Calu3 (cell line): ENCODE data around the gene TK2. TPM values are rescaled to one million over a fixed set of nuclear protein-coding genes. Genes with fewer than 3 reads are reported as not detected.

ENCODE experiments used
- BruUV-seq: library from RNA; stranded (reverse); fragments of 400-500 nt; replicated peaks from 2 replicates; lab custom pipeline; 2021; lab: Mats Ljungman, UMichigan
- CTCF ChIA-PET: fragments of 300-600 bp; sonication (Branson Sonifier 250); formaldehyde crosslinking; loops from one replicate; lab custom pipeline; 2022; ENCODE audit warnings: antibody characterized with exemption; lab: Charles Lee
- DNase-seq: peaks from one replicate; pipeline ENCODE4 v3.0.0; 2022
- H3K27ac Mint-ChIP-seq: one replicate; pipeline ENCODE4 v1.8.0; 2022; ENCODE audit warnings: mixed read lengths; ENCODE audit not compliant: unreplicated experiment
- H3K27me3 Mint-ChIP-seq: one replicate; pipeline ENCODE4 v1.8.0; 2022; ENCODE audit warnings: mixed read lengths; ENCODE audit not compliant: unreplicated experiment
- H3K36me3 Mint-ChIP-seq: one replicate; pipeline ENCODE4 v1.8.0; 2022; ENCODE audit warnings: mild to moderate bottlenecking, moderate library complexity, mixed read lengths; ENCODE audit not compliant: insufficient read depth, unreplicated experiment
- H3K4me1 Mint-ChIP-seq: one replicate; pipeline ENCODE4 v1.8.0; 2022; ENCODE audit warnings: mild to moderate bottlenecking, low read depth, mixed read lengths; ENCODE audit not compliant: unreplicated experiment
- H3K4me3 Mint-ChIP-seq: one replicate; pipeline ENCODE4 v1.8.0; 2022; ENCODE audit warnings: mild to moderate bottlenecking, low read depth, moderate library complexity, mixed read lengths; ENCODE audit not compliant: unreplicated experiment
- H3K9me3 Mint-ChIP-seq: one replicate; pipeline ENCODE4 v1.8.0; 2022; ENCODE audit warnings: low read depth, mixed read lengths; ENCODE audit not compliant: unreplicated experiment
- intact Hi-C: fragments of 100-400 bp; cut with micrococcal nuclease; formaldehyde crosslinking; loops from one replicate; pipeline ENCODE4 v1.10.0; 2022; ENCODE audit not compliant: unreplicated experiment
- total RNA-seq: library from RNA; stranded (reverse); gene quantifications from 2 replicates; pipeline ENCODE4 v1.2.3, GENCODE V29; 2022
- TF ChIP-seq, protein P1 (sequence below): fragments of 200-600 bp; IDR thresholded peaks from one replicate; pipeline ENCODE4 v1.8.0; 2022; ENCODE audit warnings: antibody characterized with exemption; ENCODE audit not compliant: unreplicated experiment

Gene TK2
- total RNA-seq, 1 experiment from 2014 or later: 53.2 TPM

DNA sequence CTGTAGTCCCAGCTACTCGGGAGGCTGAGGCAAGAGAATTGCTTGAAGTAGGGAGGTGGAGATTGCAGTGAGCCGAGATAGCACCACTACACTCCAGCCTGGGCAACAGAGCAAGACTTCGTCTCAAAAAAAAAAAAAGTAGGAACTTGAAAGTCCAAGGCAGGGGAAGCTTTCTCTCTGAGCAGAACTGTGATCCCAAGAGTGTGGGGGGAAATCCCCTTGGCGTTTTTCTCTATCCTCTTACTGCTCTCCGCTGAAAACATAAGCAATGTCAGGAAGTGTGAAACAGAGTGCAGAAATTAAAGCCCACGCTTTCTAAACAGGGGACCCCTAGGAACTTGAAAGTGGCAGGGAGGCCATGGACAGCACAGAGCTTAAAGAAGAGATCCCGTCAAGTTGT, 44.8 kb upstream of the TK2 start:
- intact Hi-C loops: no loop called here
- no peak for DNase-seq
- H3K27me3 Mint-ChIP-seq: no peaks in the 10 kb centered on the region
- CTCF ChIA-PET: no interaction called here
- H3K4me3 Mint-ChIP-seq: no peak overlapping the region
- no TSS peak for BruUV-seq
- TF ChIP-seq, protein P1, sequence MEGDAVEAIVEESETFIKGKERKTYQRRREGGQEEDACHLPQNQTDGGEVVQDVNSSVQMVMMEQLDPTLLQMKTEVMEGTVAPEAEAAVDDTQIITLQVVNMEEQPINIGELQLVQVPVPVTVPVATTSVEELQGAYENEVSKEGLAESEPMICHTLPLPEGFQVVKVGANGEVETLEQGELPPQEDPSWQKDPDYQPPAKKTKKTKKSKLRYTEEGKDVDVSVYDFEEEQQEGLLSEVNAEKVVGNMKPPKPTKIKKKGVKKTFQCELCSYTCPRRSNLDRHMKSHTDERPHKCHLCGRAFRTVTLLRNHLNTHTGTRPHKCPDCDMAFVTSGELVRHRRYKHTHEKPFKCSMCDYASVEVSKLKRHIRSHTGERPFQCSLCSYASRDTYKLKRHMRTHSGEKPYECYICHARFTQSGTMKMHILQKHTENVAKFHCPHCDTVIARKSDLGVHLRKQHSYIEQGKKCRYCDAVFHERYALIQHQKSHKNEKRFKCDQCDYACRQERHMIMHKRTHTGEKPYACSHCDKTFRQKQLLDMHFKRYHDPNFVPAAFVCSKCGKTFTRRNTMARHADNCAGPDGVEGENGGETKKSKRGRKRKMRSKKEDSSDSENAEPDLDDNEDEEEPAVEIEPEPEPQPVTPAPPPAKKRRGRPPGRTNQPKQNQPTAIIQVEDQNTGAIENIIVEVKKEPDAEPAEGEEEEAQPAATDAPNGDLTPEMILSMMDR: no peak
- no peaks in the 10 kb centered on the region for H3K4me1 Mint-ChIP-seq
- H3K9me3 Mint-ChIP-seq: no peaks in the 10 kb centered on the region
- no peaks in the 10 kb centered on the region for H3K36me3 Mint-ChIP-seq
- no peak overlapping the region for H3K27ac Mint-ChIP-seq

GRCh38 chr16:66592814-66593213, 42.9 kb upstream of the TK2 start:
- H3K9me3 Mint-ChIP-seq: no peaks in the 10 kb centered on the region
- CTCF ChIA-PET: no interaction called here
- peaks cover 4% of the 10 kb centered on the region for H3K36me3 Mint-ChIP-seq
- intact Hi-C loops: no loop called here
- H3K4me3 Mint-ChIP-seq: no peak overlapping the region
- DNase-seq: no peak
- BruUV-seq: no TSS peak
- TF ChIP-seq, protein P1: no peak
- H3K27me3 Mint-ChIP-seq: no peaks in the 10 kb centered on the region
- H3K4me1 Mint-ChIP-seq: peaks cover 7% of the 10 kb centered on the region
- no peak overlapping the region for H3K27ac Mint-ChIP-seq

DNA sequence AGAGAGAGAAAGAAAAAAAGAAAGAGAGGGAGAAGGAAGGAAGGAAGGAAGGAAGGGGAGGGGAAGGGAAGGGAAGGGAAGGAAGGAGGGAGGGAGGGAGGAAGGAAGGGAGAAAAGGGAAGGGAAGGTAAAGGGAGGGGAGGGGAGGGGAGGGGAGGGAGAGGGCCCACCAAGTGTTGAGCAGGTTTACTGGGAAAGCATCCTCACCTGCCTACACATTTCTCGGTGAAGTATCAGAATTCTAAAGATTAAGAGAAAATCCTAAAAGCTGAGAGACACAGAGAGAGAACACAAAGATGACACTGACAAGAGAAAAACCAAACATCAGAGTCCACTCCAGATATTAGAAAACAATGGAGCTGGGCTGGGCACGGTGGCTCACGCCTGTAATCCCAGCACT, 42.3 kb upstream of the TK2 start:
- TF ChIP-seq, protein P1: no peak
- intact Hi-C loops: no loop called here
- Mint-ChIP-seq H3K27ac (no peak overlapping the region), H3K27me3 (no peaks in the 10 kb centered on the region), H3K36me3 (peaks cover 4% of the 10 kb centered on the region), H3K4me1 (peaks cover 7% of the 10 kb centered on the region), H3K4me3 (no peak overlapping the region), H3K9me3 (no peaks in the 10 kb centered on the region)
- BruUV-seq: no TSS peak
- DNase-seq: no peak
- CTCF ChIA-PET: no interaction called here

GRCh38 chr16:66591018-66591417, 41.1 kb upstream of the TK2 start:
- TF ChIP-seq, protein P1: no peak
- Mint-ChIP-seq H3K4me1 (peaks cover 7% of the 10 kb centered on the region), H3K36me3 (peaks cover 4% of the 10 kb centered on the region), H3K9me3 (no peaks in the 10 kb centered on the region), H3K4me3 (no peak overlapping the region), H3K27me3 (no peaks in the 10 kb centered on the region), H3K27ac (no peak overlapping the region)
- intact Hi-C loops: no loop called here
- DNase-seq: no peak
- no TSS peak for BruUV-seq
- CTCF ChIA-PET: interaction anchor here (2.0 kb wide), 1 partner anchor 184 kb away, joined by 8 read pairs; no protein-coding TSS in a partner anchor
